Activated CD4-positive, CD25-positive, alpha-beta regulatory T cell treated with anti-CD3 and anti-CD28 coated beads, Interleukin-2, amount 50 U/mL, for 16 hours (primary cell): ENCODE measurements around the gene C12orf76.
A peak's percentile ranks its signal among the peaks of the same experiment; 100 is the strongest.
"Not testable (repeated sequence)": the region's sequence is repeated elsewhere in the genome, so short reads cannot be mapped to it uniquely, and the experiment has no call there.

Experiments
- DNase-seq: peaks from one replicate; pipeline ENCODE4 v3.0.0-alpha.2; 2020; ENCODE audit warnings: low read depth, low spot score

Gene C12orf76

DNA sequence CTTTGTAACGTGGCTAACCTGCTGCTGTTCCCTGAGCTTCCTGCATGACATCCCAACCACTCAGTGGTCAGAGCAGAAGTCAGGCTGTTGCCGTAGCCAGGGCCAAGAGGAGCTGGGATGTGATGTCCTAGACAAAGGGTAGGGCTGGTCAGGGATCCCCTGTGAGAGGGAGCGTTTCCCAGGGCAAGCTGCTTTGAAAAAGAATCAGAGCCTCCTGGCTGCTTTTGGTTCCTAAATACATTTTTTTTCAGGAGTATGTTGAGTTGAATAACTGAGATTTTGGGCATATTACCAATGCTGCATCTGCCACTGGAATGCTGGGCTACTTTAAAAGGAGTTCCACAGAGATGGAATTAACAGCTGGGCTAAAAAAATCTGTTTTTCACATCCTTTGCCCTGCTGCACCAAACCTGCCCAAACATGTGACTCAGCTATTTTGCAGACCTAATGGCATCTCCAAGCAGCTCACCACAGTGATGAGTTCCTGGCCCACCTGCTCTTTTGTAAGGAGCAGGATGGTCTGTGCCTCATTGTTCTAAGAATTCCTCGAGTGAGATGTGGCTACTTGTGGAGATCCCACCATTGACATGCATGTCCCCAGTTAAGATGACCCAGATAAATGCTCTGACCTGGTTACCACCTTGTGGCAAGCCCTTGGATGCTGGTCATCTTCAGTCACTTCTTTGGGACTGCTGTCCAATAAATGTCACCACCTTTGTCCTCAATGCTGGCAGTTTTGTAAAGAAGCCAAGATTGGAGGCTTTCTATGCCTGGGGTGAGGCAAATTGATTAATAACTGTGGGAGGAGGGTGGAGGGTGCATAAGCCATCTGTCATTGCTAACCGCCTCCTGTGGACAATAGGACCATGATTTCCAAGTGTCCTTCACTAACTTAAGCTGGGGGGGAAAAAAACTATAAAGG is 25.0 kb downstream of the C12orf76 start:
- DNase-seq = no peak

GRCh38 chr12:110020956-110021355 is 27.4 kb downstream of the C12orf76 start:
- no peak for DNase-seq

GRCh38 chr12:110015132-110015531 is 33.2 kb downstream of the C12orf76 start:
- DNase-seq = no peak

DNA sequence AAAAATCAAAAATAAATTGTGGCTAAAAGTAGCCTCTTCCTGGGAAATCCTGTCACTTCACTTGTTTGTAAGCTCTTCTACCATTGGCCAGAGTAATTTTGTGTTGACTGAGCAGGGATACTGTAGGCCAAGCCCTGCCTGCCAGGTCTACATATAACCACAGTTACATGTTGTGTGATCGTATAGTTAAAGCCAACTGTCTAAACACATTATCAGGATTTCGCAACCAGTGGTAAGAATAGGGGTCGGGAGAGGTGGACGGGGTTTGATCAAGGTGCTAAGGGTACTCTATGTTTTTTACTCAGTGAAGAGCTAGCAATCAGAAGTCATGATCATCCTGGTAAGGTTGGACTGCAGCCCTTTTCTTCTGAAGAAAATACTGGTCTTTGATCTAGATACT is 35.7 kb downstream of the C12orf76 start:
- DNase-seq = no peak

DNA sequence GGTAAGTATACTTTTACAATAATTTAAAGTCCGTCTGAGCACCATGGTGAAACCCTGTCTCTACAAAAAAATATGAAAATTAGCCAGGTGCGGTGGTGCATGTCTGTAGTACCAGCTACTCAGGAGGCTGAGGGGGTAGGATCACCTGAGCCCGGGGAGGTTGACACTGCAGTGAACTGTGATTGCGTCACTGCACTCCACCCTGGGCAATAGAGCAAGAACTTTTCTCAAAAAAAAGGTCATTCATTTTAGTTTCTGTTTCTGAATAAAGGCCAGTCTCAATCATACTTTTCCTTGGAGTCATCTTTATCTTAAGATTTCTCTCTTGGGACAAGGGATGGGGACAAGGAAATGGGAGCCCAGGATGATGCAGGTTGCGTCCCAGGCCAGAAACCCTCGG is 36.2 kb downstream of the C12orf76 start:
- DNase-seq = no peak

GRCh38 chr12:110010853-110011723 is 37.2 kb downstream of the C12orf76 start:
- no peak for DNase-seq

DNA sequence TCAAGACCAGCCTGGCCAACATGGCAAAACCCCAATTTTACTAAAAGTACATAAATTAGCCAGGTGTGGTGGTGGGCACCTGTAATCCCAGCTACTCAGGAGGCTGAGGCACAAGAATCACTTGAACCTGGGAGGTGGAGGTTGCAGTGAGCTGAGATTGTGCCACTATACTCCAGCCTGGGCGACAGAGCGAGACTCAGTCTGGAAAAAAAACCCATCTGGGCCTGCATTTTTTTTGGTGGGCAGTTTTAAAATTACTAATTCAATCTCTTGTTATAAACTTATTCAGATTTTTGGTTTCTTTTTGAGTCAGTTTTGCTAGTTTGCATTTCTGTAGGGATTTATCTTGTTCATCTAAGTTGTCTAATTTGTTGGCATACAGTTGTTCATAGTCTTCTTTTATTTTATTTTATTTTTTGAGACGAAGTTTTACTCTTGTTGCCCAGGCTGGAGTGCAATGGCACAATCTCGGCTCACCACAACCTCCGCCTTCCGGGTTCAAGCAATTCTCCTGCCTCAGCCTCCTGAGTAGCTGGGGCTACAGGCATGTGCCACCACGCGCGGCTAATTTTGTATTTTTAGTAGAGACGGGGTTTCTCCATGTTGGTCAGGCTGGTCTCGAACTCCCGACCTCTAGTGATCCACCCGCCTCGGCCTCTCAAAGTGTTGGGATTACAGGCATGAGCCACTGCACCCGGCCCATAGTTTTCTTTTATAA is 39.5 kb downstream of the C12orf76 start:
- not testable (repeated sequence) for DNase-seq

DNA sequence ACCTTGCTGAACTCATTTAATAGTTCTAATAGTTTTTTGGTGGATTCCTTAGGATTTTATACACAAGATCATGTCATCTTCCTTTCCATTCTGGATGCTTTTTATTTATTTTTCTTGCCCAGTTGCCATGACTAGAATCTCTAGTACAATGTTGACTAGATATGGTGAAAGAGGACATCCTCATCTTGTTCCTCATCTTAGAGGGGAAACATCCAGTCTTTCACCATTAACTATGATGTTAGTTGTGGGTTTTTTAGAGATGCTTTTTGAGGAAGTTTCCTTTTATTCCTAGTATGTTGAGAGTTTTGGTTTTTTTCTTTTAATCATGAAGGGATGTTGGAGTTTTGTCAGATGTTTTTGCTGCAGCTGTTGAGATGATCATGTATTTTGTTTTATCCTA is 40.4 kb downstream of the C12orf76 start:
- DNase-seq = no peak

DNA sequence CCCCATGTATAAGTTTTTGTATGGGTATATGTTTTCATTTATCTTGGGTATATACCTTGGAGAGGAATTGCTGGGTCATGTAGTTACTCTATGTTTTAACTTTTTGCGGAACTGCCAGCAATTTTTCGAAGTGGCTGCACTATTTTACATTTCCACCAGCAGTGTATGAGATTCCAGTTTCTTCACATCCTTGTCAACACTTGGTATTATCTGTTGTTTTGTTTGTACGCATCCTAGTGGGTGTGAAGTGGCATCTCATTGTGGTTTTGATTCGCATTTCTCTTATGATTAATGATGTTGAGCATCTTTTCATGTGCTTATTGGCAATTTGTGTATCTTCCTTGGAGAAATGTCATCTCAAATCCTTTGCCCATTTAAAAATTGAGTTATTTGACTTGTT is 42.2 kb downstream of the C12orf76 start:
- DNase-seq = no peak

- DNase-seq = no peak
Observed at GRCh38 chr12:110005319-110005973, 42.9 kb downstream of the C12orf76 start.

GRCh38 chr12:110004598-110004997 is 43.7 kb downstream of the C12orf76 start:
- no peak for DNase-seq

GRCh38 chr12:110002676-110003515 is 45.4 kb downstream of the C12orf76 start:
- DNase-seq = no peak

DNA sequence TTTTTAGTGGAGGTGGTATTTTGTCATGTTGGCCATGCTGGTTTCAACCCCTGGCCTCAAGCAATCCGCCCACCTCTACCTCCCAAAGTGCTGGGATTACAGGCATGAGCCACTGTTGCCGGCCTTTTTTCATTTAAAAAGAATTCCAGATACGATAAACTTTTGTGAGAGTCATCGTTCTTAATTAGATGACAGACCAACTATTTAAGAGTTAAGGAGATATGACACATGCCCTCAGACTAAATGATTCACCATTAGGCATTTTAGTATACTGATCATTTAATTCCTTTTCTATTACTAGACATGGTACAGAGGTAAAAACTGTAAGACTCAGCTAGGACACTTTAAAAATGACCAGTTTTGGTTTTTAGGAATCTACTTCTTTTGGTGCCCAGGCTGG is 46.7 kb downstream of the C12orf76 start:
- no peak for DNase-seq

- DNase-seq = no peak
Observed at GRCh38 chr12:109999983-110000505, 48.3 kb downstream of the C12orf76 start.

DNA sequence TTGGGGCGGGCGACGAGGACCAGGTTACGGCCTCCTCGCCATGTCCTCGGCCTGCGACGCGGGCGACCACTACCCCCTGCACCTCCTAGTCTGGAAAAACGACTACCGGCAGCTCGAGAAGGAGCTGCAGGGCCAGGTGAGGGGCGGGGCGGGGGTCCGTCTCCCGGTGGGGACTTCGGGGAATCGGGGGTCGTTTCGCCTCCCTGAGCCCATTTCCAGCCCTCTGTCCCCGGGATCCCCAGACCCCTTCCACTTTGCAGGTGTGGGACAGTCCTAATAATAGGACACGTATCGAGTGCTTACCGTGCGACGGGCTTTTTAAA is 48.7 kb downstream of the C12orf76 start:
- no peak for DNase-seq

- peak; percentile 79 for DNase-seq
Observed at GRCh38 chr12:109998904-109999648, 49.2 kb downstream of the C12orf76 start, which contains the start of gene ANKRD13A. TSS of gene ANKRD13A (plus strand) at chr12:109999430. CDS start at chr12:109999689, 259 bp downstream.

DNA sequence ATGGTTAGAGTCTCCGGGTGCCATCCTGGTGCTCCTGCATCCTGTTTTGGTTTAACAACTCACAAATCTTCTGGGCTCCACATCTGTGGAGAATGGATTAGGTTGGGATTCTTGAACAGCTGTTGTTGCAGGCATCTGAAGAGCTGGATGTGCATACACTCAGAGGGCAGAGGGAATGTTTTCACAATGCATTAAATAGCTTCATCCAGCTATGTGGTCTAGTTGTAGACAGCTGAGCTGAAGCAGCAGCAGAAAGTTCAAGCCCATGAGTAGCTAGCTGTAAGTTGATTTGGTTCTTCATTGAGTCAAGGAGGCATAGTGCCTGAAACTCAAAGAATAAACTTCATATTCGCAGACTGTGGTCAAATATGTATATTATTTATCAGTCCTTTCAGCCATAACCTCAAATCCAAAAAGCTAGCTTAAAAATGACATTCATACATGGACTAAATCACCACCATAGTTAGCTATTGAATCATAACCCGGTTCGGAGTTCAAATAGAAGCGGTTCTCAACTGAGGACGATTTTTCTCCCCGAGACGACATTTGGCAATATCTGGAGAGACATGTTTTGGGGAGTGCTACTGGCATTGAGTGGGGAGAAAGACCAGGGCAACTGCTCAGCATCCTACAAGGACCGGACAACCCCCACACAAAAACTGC is 50.0 kb downstream of the C12orf76 start:
- no peak for DNase-seq

DNA sequence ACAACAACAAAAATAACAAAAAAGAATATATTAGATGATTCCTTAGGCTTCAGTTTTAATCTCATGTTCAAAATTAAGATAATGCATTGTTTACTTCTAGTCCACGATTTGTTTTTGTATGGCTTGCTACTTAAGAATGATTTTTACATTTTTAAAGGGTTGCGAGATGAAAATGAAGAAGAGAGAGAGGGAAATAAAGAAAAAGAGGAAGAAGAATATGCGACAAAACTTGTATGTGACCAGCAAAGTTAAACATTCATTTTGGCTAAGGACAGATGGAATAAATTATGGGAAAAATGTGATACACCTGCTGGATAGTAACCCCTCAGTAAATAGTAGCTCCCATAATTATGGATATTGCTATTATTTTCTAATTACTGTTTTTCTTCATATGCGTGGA is 50.9 kb downstream of the C12orf76 start:
- no peak for DNase-seq

- no peak for DNase-seq
Observed at GRCh38 chr12:109996483-109996853, 51.9 kb downstream of the C12orf76 start.
